GM21367 (cell line): ENCODE data around the gene RAC3.

Experiments used
- ATAC-seq: cut with Tn5 transposase; IDR thresholded peaks from one replicate; pipeline ENCODE4 v1.9.1; 2021; ENCODE audit not compliant: unreplicated experiment

RAC3 gene

DNA sequence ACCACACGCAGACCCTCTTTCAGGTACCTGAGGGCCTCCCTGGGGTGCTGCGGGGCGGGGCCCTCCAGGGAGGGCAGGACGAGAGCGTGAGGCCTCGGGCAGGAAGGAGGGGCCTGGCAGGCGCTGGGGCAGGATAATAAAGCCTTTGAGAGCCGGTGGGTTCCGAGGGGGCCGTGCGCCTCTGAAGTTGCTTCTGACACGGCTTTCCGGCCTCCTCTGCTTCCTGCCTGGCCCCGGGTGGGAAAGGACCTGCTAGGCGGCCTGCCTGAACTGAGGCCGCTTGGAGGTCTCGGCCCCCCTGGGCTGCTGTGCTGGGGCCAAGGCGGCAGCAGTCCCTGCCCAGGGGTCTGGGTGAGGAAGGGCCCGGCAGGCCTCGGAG, 19.2 kb upstream of the RAC3 start:
- ATAC-seq, result no peak

DNA sequence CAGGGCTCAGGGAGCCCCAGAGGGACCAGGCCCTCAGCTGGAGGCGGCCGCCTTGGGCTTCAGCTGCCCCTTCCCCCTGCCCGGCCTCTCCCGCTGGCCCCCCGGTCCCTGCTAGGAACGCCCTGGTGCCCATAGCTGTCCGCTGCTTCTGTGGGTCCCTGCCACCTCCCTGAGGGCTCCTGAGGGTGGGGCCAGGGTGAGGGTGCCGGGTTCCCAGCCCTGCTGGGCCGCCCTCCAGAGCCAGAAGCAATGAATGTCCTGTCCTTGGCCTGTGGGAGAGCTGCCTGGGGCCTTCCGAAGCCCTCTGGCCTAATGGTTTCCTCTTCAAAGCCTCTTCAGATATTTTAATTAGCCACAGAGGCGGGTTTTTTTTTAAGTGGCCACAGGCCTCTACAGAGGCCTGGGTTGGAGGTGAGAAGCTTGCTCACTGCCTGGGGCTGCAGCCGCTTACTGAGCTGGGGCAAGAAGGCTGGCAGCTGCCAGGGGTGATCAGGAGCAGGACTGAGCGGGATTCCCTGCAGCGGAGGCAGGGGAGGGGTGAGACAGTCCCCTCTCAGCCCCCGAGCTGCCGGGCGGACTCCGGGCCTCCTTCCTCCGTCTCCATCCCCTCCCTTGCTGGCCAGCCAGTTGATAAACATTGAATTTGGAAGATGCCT, 18.7 kb upstream of the RAC3 start:
- ATAC-seq, result no peak

DNA sequence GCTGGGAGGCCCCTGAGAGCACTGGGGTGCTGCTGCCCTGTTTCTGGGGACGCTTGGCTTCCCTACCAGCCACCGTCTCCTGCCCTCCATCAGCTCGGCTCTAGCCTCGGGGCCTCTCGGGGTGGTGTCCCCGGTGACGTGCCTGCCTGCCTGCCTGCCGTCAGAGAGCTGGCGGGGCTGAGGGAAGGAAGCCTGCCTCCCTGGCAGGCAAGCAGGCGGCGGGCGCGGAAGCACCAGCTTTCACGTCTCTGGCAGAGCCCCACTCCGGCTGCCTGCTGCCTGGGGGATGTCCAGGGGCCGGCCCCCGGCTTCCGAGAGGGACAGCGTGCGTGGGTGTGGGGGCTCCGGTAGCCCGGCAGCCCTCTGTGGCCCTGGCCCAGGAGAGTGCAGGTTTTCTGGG, 18.1 kb upstream of the RAC3 start:
- ATAC-seq, result no peak

DNA sequence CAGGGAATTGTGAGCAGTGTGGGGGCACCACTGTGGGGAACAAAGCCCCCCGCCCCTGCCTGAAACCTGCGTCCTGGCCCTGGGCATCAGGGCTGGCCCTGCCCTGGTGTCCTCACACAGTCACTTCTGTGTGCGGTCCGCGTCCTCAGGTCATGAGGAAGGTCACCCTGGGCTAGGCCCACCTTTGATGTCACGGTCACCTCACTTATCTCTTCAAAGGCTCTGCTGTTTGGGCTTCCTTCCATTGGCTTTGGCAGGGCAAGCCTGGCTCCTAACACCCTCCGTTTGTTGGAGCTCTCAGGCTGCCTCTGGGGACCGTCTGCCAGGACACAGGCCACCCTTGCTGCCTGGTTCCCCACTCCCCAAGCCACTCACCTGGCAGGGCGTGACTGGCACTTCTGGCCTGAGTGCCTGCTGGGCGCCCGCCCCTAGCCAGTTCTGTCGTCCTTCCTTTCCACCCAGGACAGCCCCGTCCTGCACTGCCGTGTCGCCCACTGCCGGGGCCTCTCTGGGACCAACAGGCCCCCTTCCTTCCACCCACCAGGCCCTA, 17.6 kb upstream of the RAC3 start:
- no peak for ATAC-seq

DNA sequence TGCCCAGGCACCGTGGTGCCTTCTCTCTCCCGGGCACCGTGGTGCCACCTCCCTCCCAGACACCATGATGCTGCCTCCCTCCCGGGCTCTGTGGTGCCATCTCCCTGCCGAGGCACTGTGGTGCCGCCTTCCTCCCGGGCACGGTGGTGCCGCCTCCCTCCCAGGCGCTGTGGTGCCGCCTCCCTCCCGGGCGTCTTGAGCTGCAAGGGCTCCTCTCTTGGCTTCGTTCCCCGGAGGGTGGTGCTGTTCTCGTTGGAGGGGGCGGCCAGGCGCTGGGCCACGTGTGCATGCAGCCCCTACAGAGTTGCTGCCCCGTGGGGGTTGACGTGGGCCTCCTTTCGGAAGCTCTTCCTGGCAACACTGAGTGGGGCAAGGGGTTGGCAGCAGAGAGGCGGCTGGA, 17.0 kb upstream of the RAC3 start:
- ATAC-seq, result no peak

DNA sequence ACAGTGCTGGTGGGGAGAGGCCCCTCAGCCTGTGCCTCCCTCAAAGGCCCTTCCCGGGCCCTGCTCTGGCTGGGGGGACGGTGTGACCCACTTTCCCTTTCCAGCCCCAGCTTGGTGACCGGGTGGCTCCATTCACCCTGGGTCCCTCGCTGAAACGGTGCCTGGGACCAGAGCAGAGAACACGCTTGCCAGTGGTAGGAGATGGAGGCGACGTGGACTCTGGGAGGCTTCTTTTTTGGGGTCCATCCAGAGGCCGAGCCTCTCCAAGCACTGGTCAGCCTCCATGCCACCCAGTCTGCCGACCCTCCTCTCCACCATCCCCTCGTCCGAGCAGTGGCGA, 16.5 kb upstream of the RAC3 start:
- no peak for ATAC-seq

DNA sequence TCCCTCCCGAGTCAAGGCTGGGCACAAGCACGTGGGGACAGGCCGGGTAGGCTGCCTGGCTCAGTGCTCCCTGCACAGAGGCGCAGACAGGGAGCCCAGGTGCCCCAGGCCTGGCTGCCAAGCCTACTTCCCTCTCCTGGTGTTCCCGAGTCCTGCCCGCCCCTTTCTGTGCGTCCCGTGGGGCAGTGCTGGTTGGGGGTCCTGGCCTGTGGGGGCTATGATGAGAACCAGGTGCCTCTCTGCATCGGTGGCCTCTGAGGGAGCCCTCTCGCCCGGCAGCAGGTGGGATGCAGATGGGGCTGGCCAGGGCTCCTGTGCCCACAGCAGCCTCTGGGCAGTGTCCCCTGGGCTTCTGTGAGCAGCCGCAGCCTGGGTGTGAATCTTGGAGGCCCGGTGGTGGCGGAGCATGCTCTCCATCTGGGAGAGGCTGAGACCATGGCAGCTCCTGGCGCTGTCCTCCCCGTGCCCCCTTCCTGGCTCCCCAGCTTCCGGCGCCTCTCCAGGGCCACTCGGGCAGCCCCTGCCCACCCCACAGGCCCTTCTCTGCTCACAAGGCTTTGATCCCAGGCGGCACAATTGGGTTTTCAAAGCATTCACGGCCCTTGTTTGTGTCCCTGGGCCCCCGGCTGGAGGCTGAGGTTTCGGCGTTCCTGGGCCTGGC, 16.0 kb upstream of the RAC3 start:
- no peak for ATAC-seq

DNA sequence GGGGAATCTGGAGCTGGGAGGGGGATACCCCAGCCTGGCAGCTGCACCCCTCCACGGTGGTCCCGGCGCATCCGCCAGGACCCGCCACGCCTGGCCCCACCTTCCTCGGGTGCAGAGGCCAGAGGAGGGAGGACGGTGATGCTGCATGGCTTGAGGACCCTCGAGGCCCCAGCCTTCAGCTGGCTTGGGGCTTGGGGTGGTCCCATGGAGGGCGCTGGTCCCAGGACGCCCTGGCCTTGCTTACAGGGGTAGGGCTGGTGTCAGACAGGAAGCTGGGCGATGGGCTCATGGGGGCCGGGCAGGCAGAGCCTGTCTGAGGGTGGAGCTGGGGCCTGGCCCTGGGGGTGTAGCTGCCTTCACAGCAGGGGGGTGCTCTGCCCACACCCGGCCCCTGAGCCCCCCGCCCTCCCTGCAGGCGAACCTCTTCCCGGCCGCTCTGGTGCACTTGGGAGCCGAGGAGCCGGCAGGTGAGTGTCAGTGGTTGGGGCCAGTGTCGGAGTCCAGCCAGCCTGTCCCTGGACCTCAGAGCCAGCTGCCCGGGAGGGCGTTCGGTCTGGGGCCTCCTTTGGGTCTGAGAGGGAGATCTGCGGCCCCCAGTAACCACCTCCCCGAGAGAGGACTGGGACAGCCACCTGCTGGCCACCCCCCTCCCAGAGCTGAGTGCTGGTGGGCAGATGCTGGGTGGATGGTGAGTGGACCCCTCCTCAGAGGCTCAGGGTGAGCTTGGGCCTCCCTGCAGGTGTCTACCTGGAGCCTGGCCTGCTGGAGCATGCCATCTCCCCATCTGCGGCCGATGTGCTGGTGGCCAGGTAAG, 15.2 kb upstream of the RAC3 start:
- ATAC-seq, result no peak

DNA sequence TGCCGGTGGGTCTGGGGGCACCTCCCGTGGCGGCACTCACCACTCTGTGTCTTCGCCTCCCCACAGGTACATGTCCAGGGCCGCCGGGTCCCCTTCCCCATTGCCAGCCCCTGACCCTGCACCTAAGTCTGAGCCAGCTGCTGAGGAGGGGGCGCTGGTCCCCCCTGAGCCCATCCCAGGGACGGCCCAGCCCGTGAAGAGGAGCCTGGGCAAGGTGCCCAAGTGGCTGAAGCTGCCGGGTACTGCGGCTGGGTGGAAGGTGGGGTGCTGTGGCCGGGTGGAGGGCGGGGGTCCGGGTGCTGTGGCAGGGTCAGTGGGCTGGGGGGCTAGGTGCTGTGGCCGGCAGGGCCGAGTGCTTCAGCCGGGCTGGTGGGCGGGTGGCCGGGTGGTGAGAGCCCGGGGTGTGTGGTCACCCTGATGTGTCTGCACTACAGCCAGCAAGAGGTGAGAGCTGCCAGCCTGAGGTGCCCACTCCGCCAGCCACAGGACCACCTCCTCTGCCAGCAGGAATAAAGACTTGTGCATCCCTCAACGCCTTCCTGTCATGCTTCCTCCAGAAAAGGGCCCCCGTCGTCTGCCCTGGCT, 14.5 kb upstream of the RAC3 start:
- ATAC-seq, result no peak

DNA sequence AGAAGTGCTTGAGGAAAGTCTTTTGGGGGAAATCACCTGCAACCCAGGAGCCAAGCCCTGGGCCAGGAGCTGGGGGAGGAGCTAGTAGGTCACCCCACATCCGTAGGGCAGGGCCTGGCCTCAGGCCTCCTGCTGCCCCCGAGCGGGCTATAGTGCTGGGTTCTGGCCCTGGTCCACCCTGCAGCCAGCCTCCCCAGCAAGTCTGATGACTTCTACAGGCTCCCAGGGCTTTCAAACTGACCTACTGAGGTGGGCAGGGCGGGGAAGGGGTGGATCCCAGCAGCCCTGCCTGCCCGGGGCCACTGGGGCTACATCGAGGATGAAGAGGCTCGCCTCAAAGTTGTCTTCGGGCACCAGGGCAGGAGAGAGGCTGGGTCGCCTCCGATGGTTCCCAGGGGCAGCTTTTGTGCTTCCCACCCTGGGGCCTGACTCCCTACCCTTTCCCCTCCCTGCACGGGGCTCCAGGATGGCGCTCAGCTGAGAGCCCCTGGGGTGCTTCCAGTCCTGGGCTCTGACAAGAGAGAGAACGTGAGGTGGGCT, 13.8 kb upstream of the RAC3 start:
- no peak for ATAC-seq

DNA sequence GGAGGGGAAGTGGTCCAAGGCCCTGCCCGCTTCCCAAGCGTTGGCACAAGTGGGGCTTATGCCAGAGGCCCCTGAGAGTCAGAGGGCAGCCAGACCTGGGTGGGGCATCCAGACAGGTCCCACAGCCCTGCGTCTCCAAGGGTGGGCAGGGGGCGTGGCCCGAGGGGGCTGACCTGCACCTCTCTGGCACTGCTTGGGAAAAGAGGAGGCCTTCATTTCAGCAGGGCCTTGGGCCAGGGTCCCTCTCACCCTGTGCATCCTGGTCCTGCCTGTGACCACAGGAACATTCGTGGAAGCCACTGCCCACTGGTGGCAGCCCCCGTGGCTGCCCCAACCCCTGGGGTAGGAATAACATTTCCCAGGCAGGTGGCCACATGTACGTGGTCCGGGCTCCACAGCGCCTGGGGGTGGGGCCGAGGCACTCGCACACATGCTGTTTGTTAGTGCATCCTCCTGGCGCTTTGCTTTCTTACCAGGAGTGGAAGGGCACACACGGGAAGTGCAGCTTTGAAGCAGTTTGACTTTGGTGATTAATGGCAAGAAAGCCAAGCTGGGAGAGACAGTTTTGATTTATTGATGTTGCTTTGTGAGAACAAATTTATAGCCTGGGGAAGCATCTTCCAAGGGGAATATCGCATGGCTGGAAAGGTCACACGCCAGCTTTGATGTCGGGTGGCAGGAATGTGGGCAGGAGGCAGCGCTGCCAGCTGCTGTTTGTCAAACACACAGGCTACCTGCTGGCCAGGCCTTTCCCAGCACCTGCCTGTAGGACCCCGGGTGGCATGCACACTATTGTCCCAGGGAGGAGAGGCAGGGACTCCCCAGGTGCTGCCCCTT, 13.1 kb upstream of the RAC3 start:
- no peak for ATAC-seq

DNA sequence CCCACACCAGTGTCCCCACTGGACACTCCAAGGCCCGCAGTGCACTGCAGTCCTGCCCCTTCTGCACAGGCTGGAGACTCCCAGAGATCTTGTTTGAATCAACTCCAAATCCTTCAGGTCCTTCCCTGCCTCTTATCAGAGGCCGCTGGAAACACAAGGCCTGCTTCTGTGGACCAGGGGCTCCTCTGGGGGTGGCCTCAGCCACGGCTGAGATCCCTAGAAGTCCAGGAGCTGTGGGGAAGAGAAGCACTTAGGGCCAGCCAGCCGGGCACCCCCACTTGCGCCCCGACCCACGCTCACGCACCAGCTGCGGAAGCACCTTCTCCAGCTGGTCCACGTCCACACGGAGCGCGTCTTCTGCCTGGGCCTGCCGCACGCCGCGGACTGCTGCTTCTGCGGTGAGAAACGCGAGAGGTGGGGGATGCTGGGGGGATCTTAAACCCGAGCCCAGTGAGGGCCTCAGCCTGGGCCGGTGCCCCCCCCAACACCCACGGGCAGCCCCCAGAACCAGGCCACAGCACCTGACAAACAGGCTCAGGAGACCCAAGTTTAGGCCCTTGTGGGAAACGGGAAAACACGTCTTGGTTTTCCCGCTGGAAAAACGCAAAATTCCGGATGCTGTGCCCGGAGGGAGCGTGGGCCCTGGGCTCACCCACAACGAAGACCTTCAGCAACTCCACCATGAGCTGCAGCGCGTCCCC, 12.3 kb upstream of the RAC3 start:
- no peak for ATAC-seq

DNA sequence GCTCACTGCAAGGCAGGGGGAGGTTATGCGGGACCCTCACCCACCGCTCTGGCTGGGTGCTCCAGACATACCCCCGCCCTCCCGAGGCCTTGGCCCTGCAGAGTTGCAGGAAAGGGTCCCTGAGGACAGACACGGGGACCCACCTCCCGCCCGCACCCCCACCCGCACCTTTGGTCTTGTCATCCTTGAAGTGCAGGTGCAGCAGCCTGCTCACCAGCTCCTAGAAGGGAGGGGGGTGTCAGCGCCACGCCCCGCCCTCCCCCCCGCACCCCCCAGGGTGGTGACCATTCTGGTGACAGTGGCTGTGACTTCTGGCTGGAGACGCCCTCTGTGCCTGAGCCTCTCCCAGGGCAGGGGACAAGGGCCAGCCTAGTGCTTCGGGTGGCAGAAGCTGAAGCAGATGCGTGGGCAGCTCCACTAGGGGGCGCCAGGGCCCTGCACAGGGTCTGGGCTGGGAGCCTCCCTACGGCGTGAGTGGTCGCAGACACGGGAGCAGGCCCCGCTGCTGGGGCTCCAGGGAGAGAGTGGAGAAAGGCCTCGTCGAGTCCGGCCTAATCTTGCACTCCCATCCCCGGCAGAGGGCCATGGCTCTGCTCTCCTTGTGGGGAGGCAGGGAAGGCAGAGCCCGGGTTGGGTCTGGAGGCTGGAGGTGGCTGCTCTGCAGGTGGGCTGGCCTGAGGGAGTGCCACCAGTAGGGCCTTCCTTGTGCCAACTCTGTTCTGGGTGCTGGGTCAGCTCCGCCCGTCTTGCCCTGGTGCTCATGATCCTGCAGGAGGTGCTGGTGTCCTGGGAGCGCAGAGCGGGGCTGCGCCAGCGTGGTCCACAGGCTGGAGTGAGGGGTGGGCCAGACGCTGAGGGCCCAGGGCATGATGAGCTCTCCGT, 11.5 kb upstream of the RAC3 start:
- ATAC-seq, result no peak

DNA sequence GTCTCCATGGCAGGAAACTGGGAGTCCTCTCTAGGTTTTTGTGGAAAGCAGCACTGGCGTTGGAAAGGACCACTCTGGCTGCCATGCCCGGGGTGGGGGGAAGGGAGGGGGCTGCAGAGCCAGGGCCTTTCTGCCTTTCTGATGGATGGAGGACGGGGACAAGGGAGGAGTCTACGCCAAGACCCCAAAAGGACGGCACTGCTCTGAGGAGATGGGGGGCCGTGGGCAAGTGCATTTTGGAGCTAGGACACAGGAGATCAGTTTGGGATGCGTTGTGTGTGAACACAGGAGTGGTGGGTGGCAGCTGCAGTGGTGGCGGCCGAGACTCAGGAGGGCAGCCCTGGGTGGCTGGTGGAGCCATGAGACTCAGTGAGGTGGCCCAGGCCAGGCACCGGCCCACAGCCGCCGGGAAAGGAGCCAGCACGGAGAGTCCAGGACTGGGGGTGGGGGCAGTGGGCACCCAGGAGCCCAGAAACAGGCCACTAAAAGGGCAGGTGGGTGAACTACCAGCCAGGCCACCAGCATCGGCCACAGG, 10.8 kb upstream of the RAC3 start:
- no peak for ATAC-seq

DNA sequence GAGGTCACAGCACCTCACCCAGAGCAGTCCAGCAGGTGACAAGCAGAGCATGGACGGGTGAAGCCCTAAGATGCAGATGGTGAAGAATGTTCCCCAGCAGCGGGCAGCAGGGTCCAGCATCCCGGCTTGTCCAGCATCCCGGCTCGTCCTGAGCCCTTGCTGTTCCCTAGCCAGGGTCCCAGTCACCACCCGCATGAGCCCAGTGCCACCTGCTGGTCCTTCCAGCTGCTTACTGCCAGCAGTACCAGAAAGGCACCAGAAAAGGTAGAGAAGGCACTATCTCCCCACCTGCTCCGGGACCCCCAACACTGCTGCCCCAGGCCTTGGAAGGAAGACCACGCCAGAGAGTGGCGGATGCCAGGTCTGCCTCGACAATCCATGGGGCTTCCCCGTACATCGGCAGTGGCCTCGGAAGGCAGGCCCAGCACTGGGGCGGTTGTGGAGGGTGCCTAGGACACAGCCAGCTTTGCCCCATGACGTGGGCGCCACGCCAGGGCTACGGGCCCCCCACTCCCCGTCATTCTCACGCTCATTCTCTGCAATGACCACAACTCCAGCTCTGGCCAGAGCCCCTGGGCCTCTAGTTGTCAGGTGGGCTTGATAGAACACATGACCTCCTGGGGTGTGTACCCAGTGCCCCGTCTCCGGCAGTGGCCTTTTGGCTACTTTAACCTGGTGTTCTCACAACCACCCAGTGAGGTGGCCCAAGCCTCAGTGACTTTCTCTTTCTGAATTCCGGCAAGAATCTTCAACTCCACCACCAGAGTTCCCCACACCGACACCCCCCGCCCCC, 10.2 kb upstream of the RAC3 start:
- no peak for ATAC-seq

DNA sequence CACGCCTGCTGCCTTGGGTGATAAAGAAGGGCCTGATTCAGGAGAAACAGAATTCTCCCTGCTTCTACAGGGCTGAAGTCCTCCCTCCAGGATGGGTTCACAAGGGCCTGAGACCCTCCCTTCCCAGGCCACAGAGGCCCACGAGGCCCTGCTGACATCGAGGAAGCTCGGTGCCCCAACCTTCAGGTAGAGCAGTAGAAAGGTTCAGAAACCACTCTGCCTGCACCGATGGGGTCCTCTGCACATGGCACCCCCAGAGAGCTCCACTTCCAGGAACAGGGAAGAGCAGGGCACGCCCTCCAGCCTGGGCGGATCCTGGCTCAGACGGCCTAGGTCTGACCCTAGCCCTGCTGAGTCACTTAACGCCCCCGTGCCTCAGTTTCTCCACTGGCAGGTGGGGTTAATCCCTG, 9.6 kb upstream of the RAC3 start:
- ATAC-seq, result no peak

DNA sequence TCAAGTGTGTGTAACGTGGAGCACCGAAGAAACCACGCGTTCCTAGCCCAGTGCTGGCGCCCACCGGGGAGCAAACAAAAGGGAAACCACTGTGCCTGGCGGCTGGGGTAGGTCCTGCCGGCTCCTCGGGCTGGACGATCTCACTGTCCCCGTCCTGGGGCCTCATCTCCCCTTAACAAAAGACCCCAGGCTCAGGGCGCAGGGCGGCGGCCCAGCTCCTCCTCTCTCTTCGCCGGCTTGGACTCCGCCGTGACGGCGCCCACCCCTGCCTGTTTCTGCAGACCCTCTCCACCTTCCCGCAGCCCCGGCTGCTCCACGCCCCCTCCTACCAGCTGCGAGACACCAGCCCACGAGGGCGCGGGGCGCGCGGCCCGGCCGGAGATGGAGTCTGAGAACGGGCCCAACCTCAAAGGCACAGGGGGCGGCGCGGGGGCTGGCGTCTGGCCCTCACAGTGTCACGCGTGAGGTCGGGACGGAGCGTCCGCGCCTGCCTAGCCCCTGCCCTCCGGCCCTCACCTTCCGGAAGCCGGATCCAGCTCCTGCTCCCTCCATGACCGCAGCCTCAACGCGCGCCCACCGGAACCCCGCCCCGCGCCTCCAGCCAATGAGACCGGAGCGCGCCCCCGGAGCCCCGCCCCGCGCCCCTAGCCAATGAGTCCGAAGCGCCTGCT, 9.0 kb upstream of the RAC3 start, which contains the start of gene CENPX:
Gene CENPX, minus strand, starts transcription at position 569 of the 671 bp plus-strand sequence. Its CDS starts 17 bp downstream, at position 552.
- no peak for ATAC-seq
